GM20000 (cell line): ENCODE measurements around the gene KPNA6.
"Not testable (repeated sequence)": the region's sequence is repeated elsewhere in the genome, so short reads cannot be mapped to it uniquely, and the experiment has no call there.

Source experiments
- DNase-seq: peaks from one replicate; pipeline ENCODE4 v3.0.0; 2012; ENCODE audit warnings: low spot score
- CTCF ChIP-seq: IDR thresholded peaks from 2 replicates; pipeline ENCODE4 v1.5.1; 2012; ENCODE audit warnings: mild to moderate bottlenecking, control low read depth; ENCODE audit errors: extremely low read depth, missing control alignments

Gene KPNA6

GRCh38 chr1:32159189-32159588, 51.3 kb downstream of the KPNA6 start:
- DNase-seq = peak; percentile 49
- TF ChIP-seq CTCF = no peak

- DNase-seq = no peak
- no peak for TF ChIP-seq CTCF
Measured at GRCh38 chr1:32163405-32163804, 55.5 kb downstream of the KPNA6 start.

- not testable (repeated sequence) for DNase-seq
Measured at GRCh38 chr1:32165633-32166032, 57.8 kb downstream of the KPNA6 start.

GRCh38 chr1:32170991-32171390, 63.1 kb downstream of the KPNA6 start:
- no peak for TF ChIP-seq CTCF
- DNase-seq = no peak

GRCh38 chr1:32172621-32173245, 64.9 kb downstream of the KPNA6 start:
- TF ChIP-seq CTCF = no peak
- no peak for DNase-seq

GRCh38 chr1:32178380-32179192, 70.7 kb downstream of the KPNA6 start:
- TF ChIP-seq CTCF = no peak
- DNase-seq = no peak

GRCh38 chr1:32179193-32179442, 71.3 kb downstream of the KPNA6 start:
- DNase-seq = no peak
- no peak for TF ChIP-seq CTCF
